ENCODE results near the gene KDM4C.

GRCh38 chr9:7165331-7165975 lies 407.7 kb downstream of the KDM4C start:
- TF ChIP-seq, protein P1, sequence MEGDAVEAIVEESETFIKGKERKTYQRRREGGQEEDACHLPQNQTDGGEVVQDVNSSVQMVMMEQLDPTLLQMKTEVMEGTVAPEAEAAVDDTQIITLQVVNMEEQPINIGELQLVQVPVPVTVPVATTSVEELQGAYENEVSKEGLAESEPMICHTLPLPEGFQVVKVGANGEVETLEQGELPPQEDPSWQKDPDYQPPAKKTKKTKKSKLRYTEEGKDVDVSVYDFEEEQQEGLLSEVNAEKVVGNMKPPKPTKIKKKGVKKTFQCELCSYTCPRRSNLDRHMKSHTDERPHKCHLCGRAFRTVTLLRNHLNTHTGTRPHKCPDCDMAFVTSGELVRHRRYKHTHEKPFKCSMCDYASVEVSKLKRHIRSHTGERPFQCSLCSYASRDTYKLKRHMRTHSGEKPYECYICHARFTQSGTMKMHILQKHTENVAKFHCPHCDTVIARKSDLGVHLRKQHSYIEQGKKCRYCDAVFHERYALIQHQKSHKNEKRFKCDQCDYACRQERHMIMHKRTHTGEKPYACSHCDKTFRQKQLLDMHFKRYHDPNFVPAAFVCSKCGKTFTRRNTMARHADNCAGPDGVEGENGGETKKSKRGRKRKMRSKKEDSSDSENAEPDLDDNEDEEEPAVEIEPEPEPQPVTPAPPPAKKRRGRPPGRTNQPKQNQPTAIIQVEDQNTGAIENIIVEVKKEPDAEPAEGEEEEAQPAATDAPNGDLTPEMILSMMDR (IDR thresholded peaks at IDR 0.05): no peak
- TF ChIP-seq POLR2AphosphoS5 (IDR thresholded peaks at IDR 0.05; ENCODE audit: low read depth, low read length) (no peak), TCF7L2 (IDR thresholded peaks at IDR 0.05; ENCODE audit: low read depth, low read length) (no peak)
- TF ChIP-seq, protein P2, sequence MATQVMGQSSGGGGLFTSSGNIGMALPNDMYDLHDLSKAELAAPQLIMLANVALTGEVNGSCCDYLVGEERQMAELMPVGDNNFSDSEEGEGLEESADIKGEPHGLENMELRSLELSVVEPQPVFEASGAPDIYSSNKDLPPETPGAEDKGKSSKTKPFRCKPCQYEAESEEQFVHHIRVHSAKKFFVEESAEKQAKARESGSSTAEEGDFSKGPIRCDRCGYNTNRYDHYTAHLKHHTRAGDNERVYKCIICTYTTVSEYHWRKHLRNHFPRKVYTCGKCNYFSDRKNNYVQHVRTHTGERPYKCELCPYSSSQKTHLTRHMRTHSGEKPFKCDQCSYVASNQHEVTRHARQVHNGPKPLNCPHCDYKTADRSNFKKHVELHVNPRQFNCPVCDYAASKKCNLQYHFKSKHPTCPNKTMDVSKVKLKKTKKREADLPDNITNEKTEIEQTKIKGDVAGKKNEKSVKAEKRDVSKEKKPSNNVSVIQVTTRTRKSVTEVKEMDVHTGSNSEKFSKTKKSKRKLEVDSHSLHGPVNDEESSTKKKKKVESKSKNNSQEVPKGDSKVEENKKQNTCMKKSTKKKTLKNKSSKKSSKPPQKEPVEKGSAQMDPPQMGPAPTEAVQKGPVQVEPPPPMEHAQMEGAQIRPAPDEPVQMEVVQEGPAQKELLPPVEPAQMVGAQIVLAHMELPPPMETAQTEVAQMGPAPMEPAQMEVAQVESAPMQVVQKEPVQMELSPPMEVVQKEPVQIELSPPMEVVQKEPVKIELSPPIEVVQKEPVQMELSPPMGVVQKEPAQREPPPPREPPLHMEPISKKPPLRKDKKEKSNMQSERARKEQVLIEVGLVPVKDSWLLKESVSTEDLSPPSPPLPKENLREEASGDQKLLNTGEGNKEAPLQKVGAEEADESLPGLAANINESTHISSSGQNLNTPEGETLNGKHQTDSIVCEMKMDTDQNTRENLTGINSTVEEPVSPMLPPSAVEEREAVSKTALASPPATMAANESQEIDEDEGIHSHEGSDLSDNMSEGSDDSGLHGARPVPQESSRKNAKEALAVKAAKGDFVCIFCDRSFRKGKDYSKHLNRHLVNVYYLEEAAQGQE (IDR thresholded peaks at IDR 0.05; ENCODE audit: insufficient read depth in 1 of 2, low read depth in 2 of 2, low read length in 1 of 2): no peak
